PFSK-1 (cell line): ENCODE results near the gene BCAR3.

Experiments
- POLR2AphosphoS5 ChIP-seq: IDR thresholded peaks from 2 replicates; pipeline ENCODE4 v1.6.1; 2012; ENCODE audit warnings: low read depth, mild to moderate bottlenecking, control low read depth, low read length, moderate library complexity
- REST ChIP-seq, 2 experiments: IDR thresholded peaks; 2 replicates each; pipeline versions ENCODE4 v1.6.1 to v1.8.0; 2011 to 2012; ENCODE audit warnings: low read depth in 2 of 2, low read length in 2 of 2, control low read depth in 1 of 2, inconsistent platforms in 1 of 2, mild to moderate bottlenecking in 1 of 2, moderate library complexity in 1 of 2; ENCODE audit not compliant: insufficient read depth in 1 of 2
- SIN3A ChIP-seq: IDR thresholded peaks from 2 replicates; pipeline ENCODE4 v1.6.1; 2012; ENCODE audit warnings: mild to moderate bottlenecking, low read length, moderate library complexity, borderline replicate concordance; ENCODE audit not compliant: insufficient read depth
- TAF1 ChIP-seq: IDR thresholded peaks from 2 replicates; pipeline ENCODE4 v1.6.1; 2012; ENCODE audit warnings: low read length, control low read depth, borderline replicate concordance; ENCODE audit not compliant: insufficient read depth

DNA sequence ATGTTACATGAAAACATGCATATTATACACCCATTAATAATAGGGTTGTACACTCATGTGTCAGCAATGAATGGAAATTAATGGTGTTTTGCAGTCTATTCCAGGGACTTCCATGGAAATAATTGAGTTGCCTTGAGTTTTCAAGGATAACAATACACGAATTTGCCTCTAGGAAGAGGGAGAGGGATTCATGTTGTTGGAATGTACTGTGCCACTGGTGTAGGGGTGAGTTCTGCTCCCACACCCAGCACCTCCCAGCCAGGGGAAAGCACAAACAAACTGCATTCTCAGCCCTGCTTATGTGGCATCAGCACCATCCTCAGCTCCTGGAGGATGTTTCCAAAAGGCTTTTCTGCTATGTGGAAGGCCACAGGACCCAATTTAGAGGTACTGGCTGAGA is 57.8 kb downstream of the BCAR3 start:
- no peak for TF ChIP-seq POLR2AphosphoS5
- TF ChIP-seq TAF1: no peak
- no peak for TF ChIP-seq REST (IDR thresholded peaks at IDR 0.05; ENCODE audit: insufficient read depth in 1 of 2, low read depth in 2 of 2, low read length in 2 of 2)
- no peak for TF ChIP-seq SIN3A
